Mononuclear cell (primary cell): Measurements from ENCODE around the gene GNPDA2. TPM values are rescaled to one million over a fixed set of nuclear protein-coding genes. Genes with fewer than 3 reads are reported as not detected.

Experiments
- H3K27me3 ChIP-seq: 2 replicates; pipeline ENCODE4 v1.6.0; 2011; ENCODE audit warnings: low read length, control low read depth; ENCODE audit not compliant: insufficient read depth
- H3K4me1 ChIP-seq: 2 replicates; pipeline ENCODE4 v1.5.1; 2011; ENCODE audit warnings: mild to moderate bottlenecking, low read length, control low read depth; ENCODE audit not compliant: insufficient read depth
- H3K4me3 ChIP-seq: 2 replicates; pipeline ENCODE4 v1.5.1; 2011; ENCODE audit warnings: mild to moderate bottlenecking, low read length, moderate library complexity
- H3K9me3 ChIP-seq: 2 replicates; pipeline ENCODE4 v1.5.1; 2011; ENCODE audit warnings: low read depth, mild to moderate bottlenecking, control low read depth, low read length
- total RNA-seq: library from RNA; depleted of rRNA; stranded (reverse); fragments of >200 nt; gene quantifications from one replicate; pipeline ENCODE4 v1.2.3, GENCODE V29; 2012

GNPDA2 gene
- total RNA-seq, 1 donor = 12.6 TPM

- Histone ChIP-seq H3K4me3 (no peak overlapping the region), H3K9me3 (no peaks in the 10 kb centered on the region), H3K4me1 (peaks cover 4% of the 10 kb centered on the region), H3K27me3 (peaks cover 10% of the 10 kb centered on the region)
These were observed 62.7 kb downstream of the GNPDA2 start for GRCh38 chr4:44663539-44664263.

- Histone ChIP-seq H3K9me3 (no peaks in the 10 kb centered on the region), H3K4me1 (peaks cover 4% of the 10 kb centered on the region), H3K27me3 (peaks cover 6% of the 10 kb centered on the region), H3K4me3 (no peak overlapping the region)
These were observed 63.7 kb downstream of the GNPDA2 start for GRCh38 chr4:44662623-44663005.

GRCh38 chr4:44661940-44662622 is 64.3 kb downstream of the GNPDA2 start:
- Histone ChIP-seq H3K27me3 (peaks cover 9% of the 10 kb centered on the region), H3K9me3 (no peaks in the 10 kb centered on the region), H3K4me3 (no peak overlapping the region), H3K4me1 (peaks cover 4% of the 10 kb centered on the region)

GRCh38 chr4:44660396-44660795 is 66.0 kb downstream of the GNPDA2 start:
- H3K9me3 ChIP-seq = no peaks in the 10 kb centered on the region
- H3K4me1 ChIP-seq = peaks cover 4% of the 10 kb centered on the region
- H3K4me3 ChIP-seq = no peak overlapping the region
- H3K27me3 ChIP-seq = peaks cover 5% of the 10 kb centered on the region

GRCh38 chr4:44652002-44652401 is 74.4 kb downstream of the GNPDA2 start:
- no peak overlapping the region for H3K4me3 ChIP-seq
- no peaks in the 10 kb centered on the region for H3K9me3 ChIP-seq
- no peaks in the 10 kb centered on the region for H3K4me1 ChIP-seq
- H3K27me3 ChIP-seq = no peaks in the 10 kb centered on the region

Other genes starting within 250 kb of the GNPDA2 start
- not detected for gene YIPF7, start 74.9 kb downstream of the GNPDA2 start, total RNA-seq
- 16.7 TPM for gene GUF1, start 48.1 kb downstream of the GNPDA2 start, total RNA-seq